Spinal cord (tissue), 10 donors: ENCODE results near the gene TLCD4. TPM values are rescaled to one million over a fixed set of nuclear protein-coding genes. Genes with fewer than 3 reads are reported as not detected.

Source experiments
- DNase-seq, 6 donors: peaks; one replicate each; pipeline versions ENCODE4 v3.0.0 to v3.0.0-alpha.2; 2013 to 2015; ENCODE audit warnings: low spot score in 6 of 6, low read depth in 4 of 6
- H3K27ac ChIP-seq: one replicate; pipeline ENCODE4 v1.5.1; 2013; ENCODE audit warnings: low read depth, low read length, control low read depth
- H3K27me3 ChIP-seq: one replicate; pipeline ENCODE4 v1.6.1; 2013; ENCODE audit warnings: low read length; ENCODE audit not compliant: control insufficient read depth, insufficient read depth
- H3K36me3 ChIP-seq: one replicate; pipeline ENCODE4 v1.6.1; 2013; ENCODE audit warnings: low read length; ENCODE audit not compliant: control insufficient read depth, insufficient read depth
- H3K4me1 ChIP-seq: one replicate; pipeline ENCODE4 v1.6.1; 2013; ENCODE audit warnings: low read length; ENCODE audit not compliant: control insufficient read depth, insufficient read depth
- H3K4me3 ChIP-seq: one replicate; pipeline ENCODE4 v1.5.1; 2013; ENCODE audit warnings: low read depth, low read length, control low read depth
- H3K9me3 ChIP-seq: one replicate; pipeline ENCODE4 v1.6.1; 2013; ENCODE audit warnings: low read length; ENCODE audit not compliant: control insufficient read depth, insufficient read depth
- WGBS: methylation state at CpG from one replicate; pipeline ENCODE4 v1.1.5; 2013; ENCODE audit warnings: missing lambda C conversion rate; ENCODE audit not compliant: insufficient coverage; 5-methylcytosine and 5-hydroxymethylcytosine counted together
- polyA plus RNA-seq, 2 donors: library from polyadenylated mRNA; unstranded; fragments of 120-200 nt; gene quantifications; one replicate each; pipeline ENCODE4 v1.2.1, GENCODE V29; 2013; ENCODE audit not compliant: insufficient read length in 2 of 2
- total RNA-seq, 2 donors: library from RNA; depleted of rRNA in 1 of 2; stranded (reverse); fragments of 120-200 nt in 1 of 2; fragments of >200 nt in 1 of 2; gene quantifications; one replicate each; pipeline versions ENCODE4 v1.2.3 to v1.2.4, GENCODE V29; 2013 to 2014
- donor health status: healthy.

The TLCD4 gene
- total and polyA plus RNA-seq, 4 donors: 3.9 to 29.8 (median 7.9) TPM

DNA sequence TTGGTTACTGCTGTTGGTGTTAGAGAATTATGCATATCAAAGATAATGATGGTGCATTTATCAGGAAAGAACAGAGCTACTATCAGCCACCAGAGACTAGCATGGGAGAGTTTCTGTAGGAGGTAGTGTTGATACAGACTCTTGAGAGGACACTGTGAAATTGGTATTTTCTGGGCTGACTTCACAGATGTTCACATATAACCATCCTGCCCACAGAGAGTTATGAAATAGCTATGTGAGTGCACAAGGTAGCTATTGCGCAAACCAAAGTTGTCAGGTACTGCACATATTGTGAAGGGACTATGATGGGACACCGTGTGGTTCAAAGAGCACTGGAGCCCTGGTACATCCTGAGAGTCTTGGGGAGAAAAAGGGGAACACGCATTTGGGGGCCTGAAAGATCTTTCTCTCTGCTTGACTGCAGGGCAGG is 1.4 kb upstream of the TLCD4 start:
- Histone ChIP-seq H3K36me3 (no peaks in the 10 kb centered on the region), H3K27ac (no peak overlapping the region), H3K4me1 (peaks cover 5% of the 10 kb centered on the region), H3K4me3 (no peak overlapping the region), H3K27me3 (peaks cover 3% of the 10 kb centered on the region), H3K9me3 (no peaks in the 10 kb centered on the region)
- DNase-seq: no peak
- 94% methylated on average over 2 of the region's 3 CpGs for WGBS

DNA sequence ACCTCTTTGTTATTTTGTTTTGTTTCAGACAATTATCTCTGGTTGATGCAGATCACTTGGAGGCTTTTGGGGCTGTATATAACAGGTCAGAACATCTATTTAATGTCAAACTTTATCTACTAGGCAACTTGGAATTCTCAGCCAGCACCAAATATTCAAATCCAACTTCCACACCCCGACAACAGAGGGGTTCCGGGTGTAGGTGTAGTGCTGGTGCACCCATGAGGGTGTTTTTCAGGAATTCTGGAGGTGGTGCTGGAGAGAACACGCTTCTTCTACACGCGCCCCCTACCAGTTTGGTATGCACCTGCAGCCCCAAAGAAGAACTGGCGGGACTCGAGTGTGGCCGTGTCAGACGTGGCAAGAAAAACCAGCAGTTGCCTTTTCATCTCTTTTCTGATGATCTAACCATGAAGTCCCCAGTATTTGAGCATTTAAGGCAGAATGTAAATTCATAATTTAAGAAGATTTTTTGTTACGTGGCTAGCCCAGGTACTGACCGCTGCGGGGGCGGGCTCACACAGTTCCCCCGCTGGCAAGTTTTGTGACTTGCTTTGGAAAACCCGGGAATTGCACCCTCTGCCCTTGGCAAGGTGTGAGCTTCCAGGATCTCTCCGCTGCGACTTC is 462 bp upstream of the TLCD4 start:
- Histone ChIP-seq H3K4me1 (peaks cover 5% of the 10 kb centered on the region), H3K9me3 (no peaks in the 10 kb centered on the region), H3K27ac (no peak overlapping the region), H3K36me3 (no peaks in the 10 kb centered on the region), H3K27me3 (peaks cover under 1% of the 10 kb centered on the region), H3K4me3 (peak overlapping the region; percentile 68)
- whole genome bisulfite sequencing: 0% methylated on average over 11 of the region's 17 CpGs
- DNase-seq: peak; percentile 39 to 94 (median 59)

DNA sequence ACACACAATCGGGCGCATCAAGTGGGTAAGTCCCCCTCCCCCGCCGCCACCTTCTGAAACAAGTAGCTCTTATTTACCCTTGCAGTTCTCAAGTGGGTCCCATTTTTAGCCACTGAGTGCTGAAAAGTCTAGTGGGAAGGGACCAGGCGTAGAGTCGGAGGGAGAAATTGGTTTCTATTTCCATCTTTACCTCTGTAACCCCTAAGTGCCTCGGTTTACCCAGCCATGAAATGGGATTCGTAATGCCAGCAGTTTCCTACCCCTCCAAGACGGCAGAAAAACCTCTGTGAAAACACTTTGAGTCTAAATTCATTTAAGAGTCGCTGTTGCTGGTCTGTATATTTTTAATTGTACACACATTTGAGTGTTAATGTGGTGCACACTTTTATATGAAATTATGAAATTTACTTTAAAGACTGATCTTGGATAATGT is 928 bp downstream of the TLCD4 start:
- WGBS: no CpG with 5 or more reads among the region's 10 CpGs
- peak in 1 of 6 donors; percentile 11 for DNase-seq

DNA sequence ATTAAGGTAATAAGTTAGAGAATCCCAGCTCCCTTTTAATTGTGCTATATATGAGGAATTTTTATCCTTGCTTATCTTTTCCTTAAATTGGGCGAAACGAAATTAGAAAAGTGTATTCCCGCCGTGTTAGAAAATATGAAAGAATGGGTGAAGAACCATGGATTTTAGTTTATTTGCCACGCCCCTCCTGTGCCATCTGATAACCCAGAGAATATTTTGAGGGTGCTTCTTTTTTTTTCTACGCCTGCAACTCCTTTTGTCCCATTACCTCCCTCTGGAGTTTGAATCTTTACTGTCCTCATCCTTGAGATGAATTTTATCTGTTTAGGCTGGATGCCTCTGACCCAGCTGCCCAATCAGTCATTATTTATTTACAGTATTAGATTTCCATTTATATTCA is 1.6 kb downstream of the TLCD4 start:
- H3K27ac ChIP-seq: no peak overlapping the region
- H3K4me1 ChIP-seq: peaks cover 5% of the 10 kb centered on the region
- no peaks in the 10 kb centered on the region for H3K27me3 ChIP-seq
- no peak overlapping the region for H3K4me3 ChIP-seq
- H3K9me3 ChIP-seq: no peaks in the 10 kb centered on the region
- H3K36me3 ChIP-seq: no peaks in the 10 kb centered on the region
- no peak for DNase-seq
- WGBS: 100% methylated on average over 4 of the region's 6 CpGs

More for the DNA sequence above, 928 bp downstream of the TLCD4 start:
- Histone ChIP-seq H3K27me3 (no peaks in the 10 kb centered on the region), H3K4me3 (peak overlapping the region; percentile 54), H3K9me3 (no peaks in the 10 kb centered on the region), H3K36me3 (no peaks in the 10 kb centered on the region), H3K4me1 (peaks cover 5% of the 10 kb centered on the region), H3K27ac (no peak overlapping the region)

DNA sequence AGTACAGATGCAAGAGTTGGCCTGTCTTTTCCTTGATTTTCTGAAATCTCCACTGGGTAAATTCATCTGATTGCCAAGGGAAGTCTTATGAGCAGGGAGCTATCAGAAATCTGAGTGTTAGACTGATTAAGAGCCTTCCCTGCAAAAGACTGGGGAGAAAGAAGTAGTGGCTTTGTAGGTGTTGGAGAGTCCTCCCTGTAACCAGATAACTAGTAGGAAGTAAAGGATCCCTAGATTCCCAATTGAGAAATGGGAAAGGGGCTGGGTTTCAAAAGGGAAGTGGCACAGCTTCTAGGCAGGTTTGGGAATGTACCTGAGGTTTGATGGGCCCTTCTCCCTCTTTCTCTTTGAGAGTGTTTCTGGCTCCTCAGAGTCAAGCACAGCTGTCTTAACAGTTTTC is 2.1 kb downstream of the TLCD4 start:
- no peak overlapping the region for H3K27ac ChIP-seq
- no peaks in the 10 kb centered on the region for H3K36me3 ChIP-seq
- DNase-seq: no peak
- H3K4me1 ChIP-seq: peaks cover 5% of the 10 kb centered on the region
- no peak overlapping the region for H3K4me3 ChIP-seq
- H3K9me3 ChIP-seq: no peaks in the 10 kb centered on the region
- H3K27me3 ChIP-seq: no peaks in the 10 kb centered on the region

DNA sequence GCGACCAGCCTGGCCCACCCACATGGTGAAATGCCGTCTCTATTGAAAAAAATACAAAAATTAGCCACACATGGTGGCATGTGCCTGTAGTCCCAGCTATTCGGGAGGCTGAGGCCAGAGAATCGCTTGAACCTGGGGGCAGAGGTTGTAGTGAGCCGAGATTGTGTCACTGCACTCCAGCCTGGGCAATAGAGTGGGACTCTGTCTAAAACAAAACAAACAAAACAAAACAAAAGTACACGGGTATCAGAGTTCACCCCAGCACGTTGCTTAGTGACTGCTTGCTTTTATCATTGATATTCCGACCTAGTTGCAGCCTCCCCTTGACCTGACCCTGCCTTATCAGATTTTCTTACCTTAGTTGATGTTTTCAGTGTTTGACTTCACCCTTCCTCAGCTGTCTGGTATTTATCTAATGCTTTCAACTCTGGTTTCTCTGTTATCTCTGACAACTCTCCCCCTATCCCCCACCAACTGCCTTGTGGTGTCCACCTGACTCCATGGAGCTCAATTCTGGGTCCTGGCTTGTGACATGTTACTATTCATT is 5.1 kb downstream of the TLCD4 start:
- DNase-seq: no peak
- no peaks in the 10 kb centered on the region for H3K27me3 ChIP-seq
- 78% methylated on average over 7 of the region's 8 CpGs for WGBS

DNA sequence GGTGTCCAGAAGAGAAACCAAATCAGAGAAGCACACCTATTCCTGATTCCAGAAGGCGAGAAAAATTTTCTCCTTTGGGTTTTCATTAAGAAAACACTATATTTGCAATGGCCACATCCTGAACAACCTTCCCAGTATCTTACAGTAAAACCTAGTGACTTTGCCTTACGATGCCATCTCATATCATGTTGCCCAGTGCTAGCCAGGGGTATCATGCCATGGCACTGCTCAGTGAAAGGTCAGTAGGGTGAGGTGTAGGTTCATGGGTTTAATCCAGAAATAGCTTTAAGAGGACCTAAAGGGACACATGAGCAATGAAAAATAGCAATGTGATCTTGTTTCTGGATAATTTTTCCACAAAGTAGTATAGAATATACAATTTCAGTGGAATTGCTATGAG is 7.2 kb downstream of the TLCD4 start:
- Histone ChIP-seq H3K27me3 (no peaks in the 10 kb centered on the region), H3K9me3 (no peaks in the 10 kb centered on the region), H3K36me3 (no peaks in the 10 kb centered on the region), H3K27ac (no peak overlapping the region), H3K4me1 (no peaks in the 10 kb centered on the region), H3K4me3 (no peak overlapping the region)
- WGBS: no CpG with 5 or more reads among the region's 2 CpGs
- no peak for DNase-seq

More for the DNA sequence above, 5.1 kb downstream of the TLCD4 start:
- no peaks in the 10 kb centered on the region for H3K36me3 ChIP-seq
- H3K9me3 ChIP-seq: no peaks in the 10 kb centered on the region
- no peak overlapping the region for H3K4me3 ChIP-seq
- no peaks in the 10 kb centered on the region for H3K4me1 ChIP-seq
- no peak overlapping the region for H3K27ac ChIP-seq

DNA sequence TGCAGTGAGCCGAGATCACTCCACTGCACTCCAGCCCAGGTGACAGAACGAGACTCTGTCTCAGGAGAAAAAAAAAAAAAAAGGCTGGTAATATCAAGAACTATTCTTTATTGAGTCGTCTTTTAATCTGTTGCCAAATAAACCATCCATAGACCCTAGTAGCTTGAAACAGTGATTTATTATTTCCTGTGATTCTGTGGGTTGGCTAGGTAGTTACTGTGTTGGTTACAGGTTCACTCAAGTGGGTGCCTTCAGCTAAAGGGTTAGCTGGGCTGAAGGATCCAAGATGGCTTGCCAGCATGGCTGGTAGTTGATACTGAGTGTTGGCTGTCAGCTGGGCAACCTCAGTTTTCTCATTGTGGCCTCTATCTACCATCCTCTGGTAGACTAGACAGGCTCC is 9.2 kb downstream of the TLCD4 start:
- H3K4me1 ChIP-seq: no peaks in the 10 kb centered on the region
- H3K27me3 ChIP-seq: no peaks in the 10 kb centered on the region
- H3K36me3 ChIP-seq: no peaks in the 10 kb centered on the region
- H3K9me3 ChIP-seq: no peaks in the 10 kb centered on the region
- no peak for DNase-seq
- H3K27ac ChIP-seq: no peak overlapping the region
- H3K4me3 ChIP-seq: no peak overlapping the region
- 80% methylated on average over 1 of the region's 3 CpGs for WGBS

DNA sequence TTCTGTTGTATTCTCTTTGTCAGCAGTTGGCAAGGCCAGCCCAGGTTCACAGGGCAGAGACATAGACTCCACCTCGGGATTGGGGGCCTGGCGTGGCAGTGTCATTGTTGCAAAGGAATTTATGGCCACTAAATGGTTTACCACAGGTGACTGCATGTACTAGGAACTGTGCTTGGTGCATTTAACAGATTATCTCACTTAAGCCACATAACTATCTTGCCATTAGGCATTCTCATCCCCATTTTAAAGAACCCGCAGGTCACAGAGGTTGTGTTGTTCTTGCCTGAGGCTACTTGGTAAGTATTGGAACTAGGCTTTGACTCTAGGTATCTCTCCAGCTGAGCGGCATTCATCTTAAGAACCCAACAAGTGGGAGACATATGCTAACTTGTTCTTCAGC is 9.7 kb downstream of the TLCD4 start:
- DNase-seq: no peak
- H3K9me3 ChIP-seq: no peaks in the 10 kb centered on the region
- H3K27me3 ChIP-seq: no peaks in the 10 kb centered on the region
- 94% methylated on average over 3 of the region's 4 CpGs for WGBS
- no peak overlapping the region for H3K27ac ChIP-seq
- no peaks in the 10 kb centered on the region for H3K36me3 ChIP-seq
- no peaks in the 10 kb centered on the region for H3K4me1 ChIP-seq
- no peak overlapping the region for H3K4me3 ChIP-seq

DNA sequence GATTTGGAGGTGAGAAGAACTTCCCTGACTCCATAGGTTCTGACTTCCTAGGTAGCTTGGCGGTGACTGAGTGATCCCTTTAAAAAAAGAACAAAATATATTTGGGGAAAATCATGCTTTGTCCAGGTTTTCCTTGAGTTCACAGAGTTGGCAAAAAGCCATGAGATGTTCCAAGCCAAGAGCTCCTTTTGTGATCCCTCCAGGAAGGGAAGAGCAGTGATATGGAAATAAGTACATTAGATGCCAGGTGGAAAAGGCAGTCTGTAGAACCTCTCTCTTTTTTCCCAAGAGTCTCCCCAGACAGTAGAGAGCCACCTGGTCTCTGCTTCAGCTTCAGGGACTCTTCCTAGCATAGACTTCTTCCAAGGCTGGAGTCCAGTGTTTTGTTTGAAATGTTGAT is 10.2 kb downstream of the TLCD4 start:
- DNase-seq: peak in 1 of 6 donors; percentile 20
- WGBS: no CpG with 5 or more reads among the region's 1 CpG
- Histone ChIP-seq H3K36me3 (no peaks in the 10 kb centered on the region), H3K27ac (no peak overlapping the region), H3K4me1 (no peaks in the 10 kb centered on the region), H3K9me3 (no peaks in the 10 kb centered on the region), H3K27me3 (no peaks in the 10 kb centered on the region), H3K4me3 (no peak overlapping the region)
